ENCODE results near the gene EMC9.

The EMC9 gene

GRCh38 chr14:24186831-24187538 is 45.6 kb upstream of the EMC9 start:
- H3K4me3 ChIP-seq (ENCODE audit: low read depth, low read length), result no peak overlapping the region
- in situ Hi-C loops (cut with HindIII; ENCODE audit: low sequenced_read_pairs), result no loop called here

GRCh38 chr14:24185741-24186140 is 44.4 kb upstream of the EMC9 start:
- in situ Hi-C loops (cut with HindIII; ENCODE audit: low sequenced_read_pairs), result no loop called here

More at GRCh38 chr14:24186831-24187538, 45.6 kb upstream of the EMC9 start:
- DNase-seq (ENCODE audit: low read depth), result no peak
- TF ChIP-seq CTCF (IDR thresholded peaks at IDR 0.05; ENCODE audit: low read depth, low read length, missing control alignments), result no peak

GRCh38 chr14:24185026-24185425 is 43.6 kb upstream of the EMC9 start:
- no peak for TF ChIP-seq CTCF (IDR thresholded peaks at IDR 0.05; ENCODE audit: low read depth, low read length, missing control alignments)
- in situ Hi-C loops (cut with HindIII; ENCODE audit: low sequenced_read_pairs), result no loop called here
- DNase-seq (ENCODE audit: low read depth), result no peak
- H3K4me3 ChIP-seq (ENCODE audit: low read depth, low read length), result no peak overlapping the region

More at GRCh38 chr14:24185741-24186140, 44.4 kb upstream of the EMC9 start:
- no peak for DNase-seq (ENCODE audit: low read depth)
- TF ChIP-seq CTCF (IDR thresholded peaks at IDR 0.05; ENCODE audit: low read depth, low read length, missing control alignments), result no peak
- H3K4me3 ChIP-seq (ENCODE audit: low read depth, low read length), result no peak overlapping the region

- in situ Hi-C loops (cut with HindIII; ENCODE audit: low sequenced_read_pairs), result no loop called here
- no peak for TF ChIP-seq CTCF (IDR thresholded peaks at IDR 0.05; ENCODE audit: low read depth, low read length, missing control alignments)
- H3K4me3 ChIP-seq (ENCODE audit: low read depth, low read length), result no peak overlapping the region
- no peak for DNase-seq (ENCODE audit: low read depth)
Measured at GRCh38 chr14:24184104-24184970, 42.9 kb upstream of the EMC9 start.

GRCh38 chr14:24183014-24183481 is 41.7 kb upstream of the EMC9 start:
- DNase-seq (ENCODE audit: low read depth), result no peak
- TF ChIP-seq CTCF (IDR thresholded peaks at IDR 0.05; ENCODE audit: low read depth, low read length, missing control alignments), result no peak
- H3K4me3 ChIP-seq (ENCODE audit: low read depth, low read length), result no peak overlapping the region
- in situ Hi-C loops (cut with HindIII; ENCODE audit: low sequenced_read_pairs), result no loop called here

GRCh38 chr14:24182110-24182882 is 40.9 kb upstream of the EMC9 start:
- TF ChIP-seq CTCF (IDR thresholded peaks at IDR 0.05; ENCODE audit: low read depth, low read length, missing control alignments), result no peak
- H3K4me3 ChIP-seq (ENCODE audit: low read depth, low read length), result no peak overlapping the region
- in situ Hi-C loops (cut with HindIII; ENCODE audit: low sequenced_read_pairs), result no loop called here
- no peak for DNase-seq (ENCODE audit: low read depth)

Measured in astrocyte of the cerebellum (primary cell).